ENCODE measurements around the gene GLB1L3. TPM values are rescaled to one million over a fixed set of nuclear protein-coding genes. Genes with fewer than 3 reads are reported as not detected.

Gene GLB1L3
- total and polyA plus RNA-seq, 2 of the 4 experiments (the other 2 are of a cell fraction) = not detected

- no peak overlapping the region for H2BK5ac ChIP-seq (ENCODE audit: low read depth, low read length, poor library complexity, severe bottlenecking)
- no peak overlapping the region for H3K56ac ChIP-seq (ENCODE audit: extremely low read depth, insufficient read depth, low read length)
- no peak overlapping the region for H2AK5ac ChIP-seq (ENCODE audit: low read depth, low read length)
- no peak overlapping the region for H3K27ac ChIP-seq (ENCODE audit: insufficient read depth, low read length)
- H4K8ac ChIP-seq (ENCODE audit: low read depth in 2 of 2, low read length in 2 of 2) = no peak overlapping the region
- H2BK20ac ChIP-seq (ENCODE audit: low read depth, low read length) = no peak overlapping the region
- H4K5ac ChIP-seq (ENCODE audit: low read depth, low read length) = no peak overlapping the region
- no peak overlapping the region for H3K14ac ChIP-seq (replicated peaks; ENCODE audit: low read depth, low read length)
- intact Hi-C loops (cut with micrococcal nuclease) = no loop called here
- no peaks in the 10 kb centered on the region for H3K9me1 ChIP-seq (ENCODE audit: insufficient read depth, low read length)
- no peaks in the 10 kb centered on the region for H3K27me3 ChIP-seq (ENCODE audit: control insufficient read depth, insufficient read depth, low read length)
- H3K79me1 ChIP-seq (ENCODE audit: low read depth in 1 of 2, low read length in 2 of 2) = no peaks in the 10 kb centered on the region
- no peak overlapping the region for H3K4ac ChIP-seq (ENCODE audit: low read depth, low read length)
- 72% methylated on average over 3 of the region's 10 CpGs; no CpG with 5 or more reads in 1 of the 2 experiments for WGBS, 2 experiments (ENCODE audit: extremely low coverage in 2 of 2, insufficient read length in 1 of 2)
- dilution Hi-C loops (cut with HindIII; ENCODE audit: low sequenced_read_pairs, unreplicated experiment) = no loop called here
- H4K91ac ChIP-seq (ENCODE audit: insufficient read depth, low read depth, low read length) = no peak overlapping the region
- TF ChIP-seq ELK1 (IDR thresholded peaks at IDR 0.05; ENCODE audit: borderline replicate concordance, low read depth, low read length) = no peak
- TF ChIP-seq CEBPB (IDR thresholded peaks at IDR 0.05; ENCODE audit: low read depth, low read length) = no peak
- no peak for TF ChIP-seq CHD1 (IDR thresholded peaks at IDR 0.05; ENCODE audit: low read depth, low read length)
- no peak for TF ChIP-seq MAZ (IDR thresholded peaks at IDR 0.05; ENCODE audit: borderline replicate concordance, low read depth, low read length)
- TF ChIP-seq USF2 (IDR thresholded peaks at IDR 0.05; ENCODE audit: low read depth, low read length) = no peak
- TF ChIP-seq RCOR1 (IDR thresholded peaks at IDR 0.05; ENCODE audit: insufficient replicate concordance, low read length) = no peak
- no peak for TF ChIP-seq RAD21 (IDR thresholded peaks at IDR 0.05; ENCODE audit: low read length)
- no peak for TF ChIP-seq RFX5 (IDR thresholded peaks at IDR 0.05; ENCODE audit: low read depth, low read length)
- TF ChIP-seq FOS (IDR thresholded peaks at IDR 0.05; ENCODE audit: low read depth, low read length) = no peak
- no peak for TF ChIP-seq BHLHE40 (IDR thresholded peaks at IDR 0.05; ENCODE audit: low read depth, low read length)
- no peak for TF ChIP-seq MAFK (IDR thresholded peaks at IDR 0.05; ENCODE audit: low read depth, low read length)
- no peak for TF ChIP-seq CTCF (conservative IDR thresholded peaks at IDR 0.05; ENCODE audit: low read depth, low read length)
- no peak for TF ChIP-seq POLR2A (IDR thresholded peaks at IDR 0.05; ENCODE audit: low read depth, low read length)
- no peak for TF ChIP-seq NFE2L2 (IDR thresholded peaks at IDR 0.05; ENCODE audit: low read depth, low read length)
- TF ChIP-seq MXI1 (IDR thresholded peaks at IDR 0.05; ENCODE audit: borderline replicate concordance, low read depth, low read length) = no peak
- no peak for TF ChIP-seq SMC3 (IDR thresholded peaks at IDR 0.05; ENCODE audit: low read depth, low read length)
- BruUV-seq (replicated peaks) = no TSS peak
- H3K36me3 ChIP-seq (ENCODE audit: control insufficient read depth, insufficient read depth, low read length) = no peaks in the 10 kb centered on the region
- peak overlapping the region; percentile 3 for H2AFZ ChIP-seq (replicated peaks; ENCODE audit: low read length, poor library complexity)
- no peak overlapping the region for H3K4me2 ChIP-seq (ENCODE audit: low read depth, low read length)
- H3K9ac ChIP-seq (ENCODE audit: low read depth, low read length) = no peak overlapping the region
- in situ Hi-C loops (cut with MboI; ENCODE audit: low sequenced_read_pairs) = no loop called here
- no peaks in the 10 kb centered on the region for H3K4me1 ChIP-seq (ENCODE audit: control insufficient read depth, insufficient read depth, low read length)
- H2BK120ac ChIP-seq (ENCODE audit: low read depth, low read length) = no peak overlapping the region
- no peak overlapping the region for H2BK15ac ChIP-seq (ENCODE audit: low read depth, low read length)
- H4K20me1 ChIP-seq (ENCODE audit: insufficient read depth, low read length) = no peaks in the 10 kb centered on the region
- no peak overlapping the region for H3K23ac ChIP-seq (ENCODE audit: low read depth, low read length)
- H3K9me3 ChIP-seq (ENCODE audit: control insufficient read depth, insufficient read depth, low read length) = peaks cover 11% of the 10 kb centered on the region
- ATAC-seq (ENCODE audit: low read depth) (no peak), DNase-seq (no peak)
- no peak overlapping the region for H2AK9ac ChIP-seq (replicated peaks; ENCODE audit: low read depth, low read length, poor library complexity)
- no peak overlapping the region for H3K18ac ChIP-seq (ENCODE audit: low read depth, low read length)
- CTCF ChIA-PET = no interaction called here
- no peak overlapping the region for H3K4me3 ChIP-seq (ENCODE audit: insufficient read depth, low read depth, low read length)
- POLR2A ChIA-PET (ENCODE audit: unreplicated experiment) = no interaction called here
These were observed 71.3 kb downstream of the GLB1L3 start for GRCh38 chr11:134347441-134347840.

All from IMR-90 (cell line).